ENCODE measurements around the gene EOGT. TPM values are rescaled to one million over a fixed set of nuclear protein-coding genes. Genes with fewer than 3 reads are reported as not detected.

The EOGT gene
- total and polyA plus RNA-seq, 3 experiments from 2014 or later, result 14.7 to 19.7 (median 19.7) TPM

- POLR2A ChIA-PET, result interaction anchor here (0.7 kb wide), 1 partner anchor 1528 kb away, joined by 7 read pairs; no protein-coding TSS in a partner anchor
- Mint-ChIP-seq H3K27ac (no peak overlapping the region), H3K4me1 (no peaks in the 10 kb centered on the region), H3K27me3 (peaks cover 5 to 33% of the 10 kb centered on the region in 2 donors), H3K4me3 (no peak overlapping the region), H3K9me3 (no peaks in the 10 kb centered on the region), H3K36me3 (no peaks in the 10 kb centered on the region)
- DNase-seq, result no peak
- H3K27me3 ChIP-seq (ENCODE audit: insufficient read depth, low read length, poor library complexity, severe bottlenecking), result no peaks in the 10 kb centered on the region
- no peaks in the 10 kb centered on the region for H3K9me3 ChIP-seq (ENCODE audit: low read length)
- H3K4me1 ChIP-seq (ENCODE audit: insufficient read depth, low read length), result no peaks in the 10 kb centered on the region
- no peak overlapping the region for H3K4me3 ChIP-seq (ENCODE audit: low read length)
- CTCF ChIA-PET, result no interaction called here
- no peak overlapping the region for H3K27ac ChIP-seq (ENCODE audit: low read depth, low read length)
- no peaks in the 10 kb centered on the region for H3K36me3 ChIP-seq (ENCODE audit: insufficient read depth, low read length)
Measured at GRCh38 chr3:68945225-68945624, 68.3 kb downstream of the EOGT start.

DNA sequence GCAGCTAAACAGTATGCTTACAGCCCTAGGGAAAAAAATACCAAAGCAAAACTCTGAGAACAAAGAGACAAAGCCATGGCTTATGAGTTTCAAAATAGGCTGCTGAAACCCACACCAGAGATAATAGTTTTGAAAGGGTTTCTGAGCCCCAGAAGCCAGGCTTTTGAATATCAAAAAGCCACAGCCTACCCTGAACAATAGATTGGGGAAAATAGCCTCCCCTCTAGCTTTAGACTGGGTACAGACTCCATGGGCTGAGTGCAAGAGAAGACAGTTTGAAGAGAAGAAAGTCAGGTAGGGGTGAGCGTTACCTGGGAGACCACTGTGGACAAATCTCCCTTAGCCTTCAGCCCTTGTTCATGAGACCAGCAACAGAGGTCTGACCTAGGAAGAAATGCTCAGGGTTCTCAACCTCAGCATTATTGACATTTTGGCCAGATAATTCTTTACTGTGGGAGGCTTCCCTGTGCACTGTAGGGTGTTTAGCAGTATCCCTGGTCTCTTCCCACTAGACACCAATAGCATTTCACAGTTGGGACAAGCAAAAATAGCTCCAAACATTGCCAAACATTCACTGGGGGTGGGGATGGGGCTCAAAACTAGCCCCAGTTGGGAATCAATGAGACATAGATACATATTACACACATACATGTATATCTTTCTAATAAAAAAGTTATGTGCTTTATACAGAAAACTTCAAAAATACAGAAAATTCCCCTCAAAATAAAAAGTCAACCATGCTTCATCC, 69.6 kb downstream of the EOGT start:
- POLR2A ChIA-PET, result no interaction called here
- no peaks in the 10 kb centered on the region for H3K36me3 Mint-ChIP-seq
- H3K4me3 Mint-ChIP-seq, result no peak overlapping the region

GRCh38 chr3:68941055-68941454, 72.4 kb downstream of the EOGT start:
- no peaks in the 10 kb centered on the region for H3K36me3 ChIP-seq (ENCODE audit: insufficient read depth, low read length)
- H3K27ac ChIP-seq (ENCODE audit: low read depth, low read length), result no peak overlapping the region
- Mint-ChIP-seq H3K36me3 (no peaks in the 10 kb centered on the region), H3K4me3 (no peak overlapping the region), H3K27me3 (peaks cover 15 to 55% of the 10 kb centered on the region in 2 donors), H3K9me3 (no peaks in the 10 kb centered on the region), H3K4me1 (no peaks in the 10 kb centered on the region), H3K27ac (no peak overlapping the region)
- no peak overlapping the region for H3K4me3 ChIP-seq (ENCODE audit: low read length)
- POLR2A ChIA-PET, result no interaction called here
- CTCF ChIA-PET, result interaction anchor here (1.2 kb wide), 1 partner anchor 13 kb away, joined by 3 read pairs; no protein-coding TSS in a partner anchor
- no peaks in the 10 kb centered on the region for H3K4me1 ChIP-seq (ENCODE audit: insufficient read depth, low read length)
- no peak for DNase-seq
- no peaks in the 10 kb centered on the region for H3K27me3 ChIP-seq (ENCODE audit: insufficient read depth, low read length, poor library complexity, severe bottlenecking)
- no peaks in the 10 kb centered on the region for H3K9me3 ChIP-seq (ENCODE audit: low read length)

More for the DNA sequence above, 69.6 kb downstream of the EOGT start:
- Histone ChIP-seq H3K27ac (ENCODE audit: low read depth, low read length) (no peak overlapping the region), H3K4me1 (ENCODE audit: insufficient read depth, low read length) (no peaks in the 10 kb centered on the region), H3K4me3 (ENCODE audit: low read length) (no peak overlapping the region), H3K27me3 (ENCODE audit: insufficient read depth, low read length, poor library complexity, severe bottlenecking) (no peaks in the 10 kb centered on the region), H3K9me3 (ENCODE audit: low read length) (no peaks in the 10 kb centered on the region), H3K36me3 (ENCODE audit: insufficient read depth, low read length) (no peaks in the 10 kb centered on the region)
- no peaks in the 10 kb centered on the region for H3K4me1 Mint-ChIP-seq
- no peak overlapping the region for H3K27ac Mint-ChIP-seq
- DNase-seq, result no peak
- H3K9me3 Mint-ChIP-seq, result no peaks in the 10 kb centered on the region
- CTCF ChIA-PET, result no interaction called here
- H3K27me3 Mint-ChIP-seq, result peaks cover 10 to 39% of the 10 kb centered on the region in 2 donors

DNA sequence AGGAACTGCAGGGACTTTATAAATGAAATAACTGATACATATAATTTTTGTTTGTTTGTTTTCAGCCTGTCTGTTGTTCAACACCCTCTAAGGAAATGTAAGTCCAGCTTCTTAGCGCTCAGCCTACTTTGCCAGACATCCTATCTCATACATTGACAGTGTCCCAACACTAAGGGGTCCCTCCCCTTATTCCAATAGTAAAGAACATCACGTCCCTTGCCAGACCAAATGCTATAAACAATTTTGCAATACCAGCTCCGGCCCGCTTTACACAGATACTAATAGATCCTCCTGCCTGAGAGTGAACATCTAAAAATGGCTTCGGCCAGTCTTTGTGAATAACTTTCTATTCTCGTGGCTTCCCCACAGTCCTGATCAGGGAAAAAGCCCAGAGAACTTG, 76.6 kb downstream of the EOGT start:
- H3K4me3 ChIP-seq (ENCODE audit: low read length), result no peak overlapping the region
- no peak overlapping the region for H3K27ac Mint-ChIP-seq
- H3K27me3 ChIP-seq (ENCODE audit: insufficient read depth, low read length, poor library complexity, severe bottlenecking), result no peaks in the 10 kb centered on the region
- H3K36me3 Mint-ChIP-seq, result no peaks in the 10 kb centered on the region
- peaks cover 0 to 1% (median 0%) of the 10 kb centered on the region in 3 donors for H3K4me1 Mint-ChIP-seq
- H3K4me1 ChIP-seq (ENCODE audit: insufficient read depth, low read length), result no peaks in the 10 kb centered on the region
- peaks cover 32 to 68% of the 10 kb centered on the region in 2 donors for H3K27me3 Mint-ChIP-seq
- no peak for DNase-seq
- ChIA-PET CTCF (no interaction called here), POLR2A (no interaction called here)
- H3K9me3 ChIP-seq (ENCODE audit: low read length), result no peaks in the 10 kb centered on the region
- H3K4me3 Mint-ChIP-seq, result no peak overlapping the region
- no peaks in the 10 kb centered on the region for H3K36me3 ChIP-seq (ENCODE audit: insufficient read depth, low read length)
- H3K9me3 Mint-ChIP-seq, result no peaks in the 10 kb centered on the region
- H3K27ac ChIP-seq (ENCODE audit: low read depth, low read length), result no peak overlapping the region

DNA sequence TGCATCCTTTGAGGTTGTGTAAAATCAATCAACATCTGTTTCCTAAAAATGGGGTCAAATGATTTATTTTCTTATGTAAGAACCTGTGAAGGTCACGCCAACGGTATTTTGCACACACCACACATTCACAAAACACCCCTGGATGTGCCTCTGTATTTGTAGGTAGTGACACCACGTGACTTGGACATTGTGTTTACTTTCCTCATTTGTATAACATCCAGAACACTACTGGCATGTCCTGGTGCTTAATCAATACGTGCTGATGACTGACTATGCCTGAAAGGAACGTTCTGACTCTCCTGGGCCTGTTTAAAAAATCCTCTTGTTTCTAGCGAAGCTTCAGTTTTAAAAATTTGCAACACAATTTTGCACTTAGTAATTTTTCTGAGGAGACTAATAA, 77.7 kb downstream of the EOGT start:
- Mint-ChIP-seq H3K27ac (no peak overlapping the region), H3K4me1 (peaks cover 0 to 11% (median 2%) of the 10 kb centered on the region in 3 donors), H3K9me3 (no peaks in the 10 kb centered on the region), H3K4me3 (no peak overlapping the region), H3K36me3 (no peaks in the 10 kb centered on the region), H3K27me3 (peaks cover 28 to 66% of the 10 kb centered on the region in 2 donors)
- H3K27me3 ChIP-seq (ENCODE audit: insufficient read depth, low read length, poor library complexity, severe bottlenecking), result no peaks in the 10 kb centered on the region
- no peak overlapping the region for H3K27ac ChIP-seq (ENCODE audit: low read depth, low read length)
- no peak overlapping the region for H3K4me3 ChIP-seq (ENCODE audit: low read length)
- POLR2A ChIA-PET, result no interaction called here
- CTCF ChIA-PET, result no interaction called here
- no peaks in the 10 kb centered on the region for H3K9me3 ChIP-seq (ENCODE audit: low read length)
- no peak for DNase-seq
- H3K4me1 ChIP-seq (ENCODE audit: insufficient read depth, low read length), result no peaks in the 10 kb centered on the region
- H3K36me3 ChIP-seq (ENCODE audit: insufficient read depth, low read length), result no peaks in the 10 kb centered on the region

GRCh38 chr3:68931406-68932149, 81.9 kb downstream of the EOGT start:
- Histone ChIP-seq H3K27me3 (ENCODE audit: insufficient read depth, low read length, poor library complexity, severe bottlenecking) (peaks cover 3% of the 10 kb centered on the region), H3K4me3 (ENCODE audit: low read length) (no peak overlapping the region), H3K4me1 (ENCODE audit: insufficient read depth, low read length) (no peaks in the 10 kb centered on the region), H3K27ac (ENCODE audit: low read depth, low read length) (no peak overlapping the region), H3K9me3 (ENCODE audit: low read length) (no peaks in the 10 kb centered on the region), H3K36me3 (ENCODE audit: insufficient read depth, low read length) (no peaks in the 10 kb centered on the region)
- CTCF ChIA-PET, result interaction anchor here (1.5 kb wide), 1 partner anchor 39 kb away, joined by 3 read pairs; no protein-coding TSS in a partner anchor
- Mint-ChIP-seq H3K36me3 (no peaks in the 10 kb centered on the region), H3K9me3 (peaks cover 0 to 2% (median 0%) of the 10 kb centered on the region in 5 donors), H3K27me3 (peaks cover 26 to 75% of the 10 kb centered on the region in 2 donors), H3K4me1 (peaks cover 0 to 11% (median 2%) of the 10 kb centered on the region in 3 donors), H3K27ac (peak overlapping the region in 1 of 8 donors; percentile 6), H3K4me3 (peak overlapping the region in 3 of 7 donors; percentile 7 to 22 (median 22))
- DNase-seq, result no peak
- POLR2A ChIA-PET, result no interaction called here

Other genes with a start within 250 kb of the EOGT start
- gene TAFA4, start 81.1 kb downstream of the EOGT start, total RNA-seq, result not detected
- gene TAFA4, start 81.1 kb downstream of the EOGT start, polyA plus RNA-seq, result not detected
- gene TMF1, start 38.6 kb upstream of the EOGT start, total RNA-seq, result 10 to 100 TPM; 31.8 to 35.6 TPM
- 40.0 TPM for gene TMF1, start 38.6 kb upstream of the EOGT start, polyA plus RNA-seq
- 10 to 100 TPM; 76.6 to 89.5 TPM for gene UBA3, start 66.7 kb upstream of the EOGT start, total RNA-seq
- 42.6 TPM for gene UBA3, start 66.7 kb upstream of the EOGT start, polyA plus RNA-seq
- gene ARL6IP5, start 71.3 kb upstream of the EOGT start, total RNA-seq, result 100 to 1,000 TPM; 121 to 124 TPM
- 425 TPM for gene ARL6IP5, start 71.3 kb upstream of the EOGT start, polyA plus RNA-seq
- not detected for gene LMOD3, start 108.9 kb upstream of the EOGT start, total RNA-seq
- 0.14 TPM for gene LMOD3, start 108.9 kb upstream of the EOGT start, polyA plus RNA-seq

All from CD8-positive, alpha-beta memory T cell (primary cell).